HG02678 (cell line): ENCODE measurements around the gene NALCN.

Experiments
- ATAC-seq: cut with Tn5 transposase; IDR thresholded peaks from one replicate; pipeline ENCODE4 v1.9.1; 2021; ENCODE audit warnings: mild to moderate bottlenecking, moderate library complexity; ENCODE audit not compliant: unreplicated experiment

NALCN gene

DNA sequence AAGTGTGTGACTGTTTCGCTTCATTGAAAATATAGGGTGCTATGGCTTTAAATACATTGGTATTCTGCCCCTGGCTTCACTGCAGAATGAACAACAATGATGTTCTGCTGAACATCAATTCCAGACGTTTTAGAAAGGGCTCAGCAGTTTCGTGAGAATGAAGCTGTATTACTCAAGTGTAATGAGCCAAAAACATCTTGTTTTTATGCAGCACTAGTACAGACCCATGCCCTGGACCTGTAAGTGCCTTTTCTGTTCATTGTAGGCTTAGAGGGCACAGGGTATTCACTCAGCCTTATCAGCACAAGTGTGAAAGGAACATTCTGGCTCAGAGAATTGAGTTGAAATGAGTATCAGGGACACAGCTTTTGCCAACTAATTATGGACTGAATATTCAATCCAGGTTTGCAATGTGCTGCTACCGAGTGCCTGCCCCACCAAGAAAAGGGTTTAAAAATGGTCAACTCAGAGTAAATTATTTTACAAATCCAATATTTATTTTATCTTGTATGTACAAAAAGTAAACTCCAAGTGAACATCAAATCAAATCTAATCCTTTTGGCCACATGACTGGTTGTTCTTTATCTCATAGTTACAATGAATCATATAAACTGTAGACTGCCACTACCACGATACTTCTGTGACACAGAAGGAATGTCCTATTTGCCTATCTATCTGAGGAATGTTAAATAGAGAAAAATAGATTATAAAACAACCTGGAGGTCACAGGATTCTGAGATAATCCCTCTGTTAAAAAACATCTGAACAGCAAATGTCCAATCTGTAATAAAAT lies 362.8 kb downstream of the NALCN start:
- ATAC-seq: no peak

DNA sequence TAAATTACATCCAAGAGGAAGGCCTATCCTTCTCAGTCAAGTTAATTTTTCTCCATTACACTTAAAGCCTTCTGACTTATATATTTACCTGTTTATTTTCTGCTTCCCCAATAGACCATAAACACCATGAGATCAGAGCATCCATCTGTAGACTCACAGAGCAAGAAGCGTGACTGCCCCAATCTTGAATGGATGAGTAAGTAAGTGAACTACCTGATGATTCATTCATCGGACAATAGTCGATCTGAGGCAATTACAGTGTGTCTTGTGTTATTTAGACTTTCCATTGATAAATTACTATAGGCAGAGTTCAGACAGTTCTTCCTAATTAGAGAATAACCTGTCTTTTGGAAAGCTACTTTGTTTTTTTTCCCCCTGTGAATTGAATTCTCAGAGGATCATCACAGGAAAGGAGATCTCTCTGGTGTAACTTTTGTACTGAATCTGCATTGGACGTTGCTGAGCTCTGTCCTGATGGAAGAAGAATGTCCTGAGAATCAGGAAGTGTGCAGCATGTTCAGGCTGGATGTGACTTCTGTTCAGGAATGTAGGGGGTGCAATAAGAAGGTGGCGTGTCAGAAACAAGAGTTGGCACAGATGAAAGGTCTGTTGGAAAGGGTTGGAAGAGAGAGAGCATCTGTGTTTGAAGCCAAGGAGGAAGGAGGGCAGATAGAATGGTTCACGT lies 367.0 kb downstream of the NALCN start:
- ATAC-seq: no peak

DNA sequence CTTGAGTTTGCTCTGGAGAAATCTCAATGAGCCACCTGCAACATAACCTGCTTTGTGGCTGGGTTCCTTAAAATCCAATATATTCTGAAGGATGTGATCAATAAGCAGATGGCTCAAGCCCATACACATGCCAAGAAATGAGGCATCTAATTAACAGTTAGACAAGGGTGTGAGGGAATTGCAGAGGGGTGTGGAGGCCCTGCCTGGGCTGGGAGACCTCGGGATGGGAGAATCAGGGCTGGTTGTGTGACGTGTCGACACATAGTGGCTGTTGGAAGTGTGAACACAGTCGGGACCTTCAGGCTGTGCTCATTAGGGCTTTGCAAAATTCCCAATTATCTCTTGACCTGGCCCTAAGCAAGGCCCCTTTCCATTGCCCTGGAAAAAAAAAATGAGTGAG lies 379.8 kb downstream of the NALCN start:
- no peak for ATAC-seq

DNA sequence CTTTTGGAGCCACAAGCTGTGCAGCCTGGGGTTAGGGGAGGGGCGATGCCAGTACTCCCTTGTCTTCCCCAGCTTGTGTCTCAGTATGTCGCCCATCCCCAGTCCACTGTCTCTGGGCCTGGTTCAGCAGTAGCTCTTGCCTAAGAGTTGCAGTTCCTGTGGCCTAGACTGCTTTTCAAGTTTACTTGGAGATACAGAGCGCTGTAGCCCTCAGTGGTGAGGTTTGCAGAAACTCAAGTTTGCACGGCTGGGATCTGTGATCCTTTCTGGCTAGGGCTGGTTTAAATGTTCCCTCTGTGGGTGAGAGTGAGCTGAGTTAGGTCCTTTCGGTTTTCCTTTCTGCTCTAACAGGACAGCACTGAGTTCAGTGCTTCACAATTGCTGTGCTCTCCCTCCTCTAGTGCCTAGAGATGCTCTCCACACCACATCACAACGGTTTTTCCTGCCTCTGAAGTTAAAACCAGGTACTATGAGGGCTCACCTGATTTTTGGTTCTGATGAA lies 381.1 kb downstream of the NALCN start:
- no peak for ATAC-seq

DNA sequence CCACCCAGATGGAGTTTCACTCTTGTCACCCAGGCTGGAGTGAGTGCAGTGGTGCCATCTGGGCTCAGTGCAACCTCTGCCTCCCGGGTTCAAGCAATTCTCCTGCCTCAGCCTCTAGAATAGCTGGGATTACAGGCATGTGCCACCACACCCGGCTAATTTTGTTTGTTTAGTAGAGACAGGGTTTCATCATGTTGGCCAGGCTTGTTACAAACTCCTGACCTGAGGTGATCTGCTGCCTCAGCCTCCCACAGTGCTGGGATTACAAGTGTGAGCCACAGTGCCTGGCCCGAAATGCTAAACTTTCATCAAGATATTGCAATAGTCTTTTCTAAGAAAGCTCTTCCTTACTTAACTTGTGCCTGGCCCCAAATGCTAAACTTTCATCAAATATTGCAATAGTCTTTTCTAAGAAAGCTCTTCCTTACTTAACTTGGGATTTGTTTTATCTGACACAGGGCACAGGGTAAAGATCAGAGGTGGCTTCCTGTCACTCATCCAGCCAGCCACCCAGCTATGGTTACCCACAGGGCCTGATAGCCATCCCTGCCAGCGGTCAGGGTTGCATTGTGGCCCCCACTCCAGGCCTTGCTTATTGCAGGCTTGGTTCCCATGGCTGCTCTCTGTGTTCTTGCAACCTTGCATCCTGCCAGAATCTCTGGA lies 389.4 kb downstream of the NALCN start:
- no peak for ATAC-seq

DNA sequence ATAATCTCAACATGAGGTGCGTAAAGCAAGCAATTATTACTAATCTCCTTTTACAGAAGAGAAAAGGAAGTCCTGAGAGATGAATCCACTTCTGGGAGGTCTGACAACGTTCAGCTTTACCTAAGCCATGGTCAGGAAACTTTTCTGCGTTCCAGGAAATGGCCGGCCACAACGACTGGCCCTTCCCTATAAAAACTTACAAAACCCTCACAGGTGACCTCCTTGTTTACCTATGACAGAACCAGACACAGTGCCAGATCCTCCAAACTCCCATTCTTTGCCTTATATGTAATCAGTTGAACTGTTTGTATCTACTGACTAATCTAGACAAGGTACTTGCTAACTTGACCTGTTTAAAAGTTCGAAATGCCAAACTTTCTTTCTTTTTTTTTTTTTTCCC lies 390.0 kb downstream of the NALCN start:
- no peak for ATAC-seq

DNA sequence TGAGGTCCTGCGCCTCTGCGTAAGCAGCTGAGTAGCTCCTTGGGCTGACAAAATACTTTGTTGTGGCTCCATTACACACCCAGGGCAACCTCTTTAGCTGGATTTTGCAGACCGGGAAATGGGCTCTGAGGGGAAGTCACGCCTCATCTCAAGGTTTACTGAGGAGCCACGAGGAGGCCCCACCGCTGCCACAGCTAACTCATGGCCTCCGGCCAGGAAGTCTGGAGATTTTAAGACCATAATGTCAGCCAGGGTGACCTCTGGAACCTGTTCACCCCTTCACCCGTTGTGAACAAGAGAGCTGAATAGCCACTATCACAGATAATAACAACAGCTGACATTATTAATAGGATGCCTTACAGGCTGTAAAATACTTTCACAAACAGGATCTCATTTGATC lies 390.4 kb downstream of the NALCN start:
- ATAC-seq: no peak

DNA sequence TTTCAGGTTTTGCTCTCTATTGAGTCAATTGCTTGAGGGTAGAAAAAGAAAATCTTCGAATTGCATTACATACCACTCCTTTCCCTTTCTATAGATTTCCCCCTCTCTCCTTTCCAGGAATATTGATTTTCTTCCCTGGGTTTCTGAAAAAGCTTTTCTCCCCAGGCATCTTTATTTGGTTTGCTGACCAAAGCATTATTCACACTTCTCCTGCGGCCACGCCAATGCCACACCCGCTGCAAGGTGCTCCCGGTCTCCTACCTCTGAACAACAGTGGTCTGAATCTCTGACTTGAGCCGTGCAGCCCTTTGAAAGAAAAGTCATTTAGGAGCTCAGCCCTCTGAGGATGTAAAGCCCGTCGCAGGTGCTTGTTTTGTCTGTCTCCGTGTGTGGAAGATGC lies 390.8 kb downstream of the NALCN start:
- no peak for ATAC-seq

DNA sequence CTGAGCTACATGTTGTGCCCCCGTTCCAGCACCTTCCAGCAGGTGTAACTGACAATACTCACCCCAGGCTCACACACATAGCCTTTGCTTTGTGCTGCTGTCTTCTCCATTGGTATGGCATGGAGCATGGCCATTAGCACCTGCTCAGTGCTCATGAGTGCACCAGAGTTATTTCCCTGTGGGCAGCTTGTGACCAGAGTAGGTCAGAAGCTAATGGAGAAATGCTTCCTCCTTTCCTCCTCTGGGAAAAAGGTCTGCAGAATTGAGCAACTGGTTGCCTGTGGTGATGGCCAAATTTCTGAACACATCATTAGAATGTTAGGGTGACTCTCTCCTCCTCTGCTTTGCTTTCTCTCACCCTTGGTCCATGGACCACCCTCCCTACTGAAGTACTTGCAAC lies 397.2 kb downstream of the NALCN start:
- ATAC-seq: no peak

DNA sequence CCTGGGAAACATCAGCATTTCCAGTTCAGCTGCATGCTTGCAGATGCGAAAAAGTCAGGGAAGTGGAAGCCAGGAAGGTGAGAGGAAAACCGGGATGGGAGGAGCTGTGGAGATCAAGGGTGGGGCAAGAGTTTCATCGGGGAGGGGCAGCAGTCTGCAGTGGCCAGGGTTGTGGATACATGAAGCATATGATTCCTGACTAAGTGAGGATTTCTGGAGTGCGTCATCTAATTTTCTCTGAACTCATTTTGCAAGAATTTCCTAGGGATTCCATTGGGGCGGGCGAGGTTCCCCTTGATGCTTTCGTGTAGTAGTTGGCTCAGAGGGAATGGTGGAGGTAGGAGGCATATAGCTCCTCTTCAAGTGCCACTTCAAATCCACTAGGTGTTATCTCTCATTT lies 397.6 kb downstream of the NALCN start:
- ATAC-seq: no peak

DNA sequence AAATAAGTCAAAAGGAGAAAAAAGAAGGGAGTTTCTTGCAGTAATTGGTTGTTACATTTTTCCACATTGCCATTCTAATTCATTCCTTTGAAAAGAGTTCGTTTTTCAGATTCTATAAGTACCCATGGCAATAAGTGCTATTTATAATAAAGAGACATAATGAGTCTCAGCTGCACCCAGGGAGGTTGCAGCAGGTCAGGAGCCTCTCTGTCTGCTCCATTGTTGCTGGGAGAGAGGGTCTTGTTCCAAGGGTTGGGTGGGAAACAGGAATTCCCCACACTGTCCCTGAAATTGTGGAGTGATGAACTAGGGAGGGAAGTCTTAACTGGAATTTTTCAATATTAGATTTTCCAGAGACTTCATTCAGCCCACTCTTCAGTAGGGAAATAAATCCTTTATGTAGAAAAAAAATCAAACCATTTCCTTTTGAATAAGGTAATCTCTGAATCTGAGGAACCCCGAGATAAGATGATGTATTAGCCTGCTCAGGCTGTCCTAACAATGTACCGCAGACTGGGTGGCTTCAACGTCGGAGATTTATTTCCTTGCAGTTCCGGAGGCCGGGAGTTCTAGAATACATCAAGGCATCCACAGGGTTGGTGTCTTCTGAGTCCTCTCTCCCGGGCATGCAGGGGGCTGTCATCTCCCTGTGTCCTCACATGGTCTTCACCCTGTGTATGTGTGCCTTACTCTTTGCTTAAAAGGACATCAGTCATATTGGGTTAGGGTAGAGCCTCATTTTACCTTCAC lies 399.0 kb downstream of the NALCN start:
- no peak for ATAC-seq

DNA sequence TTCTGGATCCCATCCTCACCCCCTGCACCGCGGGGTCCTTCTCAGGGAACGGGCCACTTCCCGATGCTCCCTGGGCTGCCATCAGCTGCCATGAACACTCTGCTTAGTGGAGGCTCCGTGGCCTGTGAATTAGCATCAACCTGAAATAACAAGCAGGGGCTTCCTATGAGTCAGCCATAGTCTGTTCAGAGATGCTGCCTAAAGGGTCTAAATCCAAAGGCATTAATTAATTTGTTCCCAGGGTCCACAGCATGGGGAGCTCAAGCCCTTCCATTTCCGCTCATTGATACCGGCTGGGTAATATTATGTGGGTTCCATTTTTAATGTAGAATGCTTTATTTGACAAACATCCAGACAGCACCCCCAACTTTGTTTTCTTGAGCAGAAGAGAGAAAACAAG lies 399.8 kb downstream of the NALCN start:
- no peak for ATAC-seq

DNA sequence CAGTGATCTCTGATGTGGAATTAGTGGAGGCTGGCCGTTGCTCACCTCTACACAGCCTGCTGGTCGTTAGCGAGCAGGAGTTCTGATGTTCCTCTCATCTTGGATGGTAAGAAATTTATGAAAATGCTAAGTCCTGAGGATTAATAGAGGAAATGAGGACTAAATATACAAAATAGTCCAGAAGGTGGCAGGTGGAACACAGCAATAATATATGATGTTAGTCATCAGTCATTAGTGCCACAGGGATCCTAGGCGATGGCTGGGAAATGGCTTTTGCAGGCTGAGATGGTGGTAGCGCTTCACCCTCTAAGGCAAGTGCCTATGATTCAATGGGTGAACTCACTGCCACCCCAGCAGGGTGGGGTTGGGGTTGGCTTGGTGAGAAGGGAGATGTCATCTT lies 403.1 kb downstream of the NALCN start:
- no peak for ATAC-seq

DNA sequence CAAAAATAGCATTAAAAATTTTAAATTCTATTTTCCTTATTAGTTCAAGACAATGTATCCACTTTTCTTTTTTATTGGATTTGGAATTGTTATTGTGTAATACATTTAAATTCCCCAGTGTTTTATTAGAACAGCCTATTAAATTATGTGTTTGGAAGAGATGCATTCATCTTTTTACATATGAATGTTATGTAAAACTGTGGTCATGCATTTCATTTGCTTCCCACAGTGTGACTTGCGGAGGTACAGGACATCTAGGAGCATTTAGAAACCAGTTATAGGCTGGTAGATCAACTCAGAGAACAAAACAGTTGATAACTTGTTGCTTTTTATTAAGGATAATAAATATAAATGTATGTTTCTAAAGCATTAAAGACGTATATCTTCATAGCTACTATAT lies 406.2 kb downstream of the NALCN start:
- ATAC-seq: no peak

DNA sequence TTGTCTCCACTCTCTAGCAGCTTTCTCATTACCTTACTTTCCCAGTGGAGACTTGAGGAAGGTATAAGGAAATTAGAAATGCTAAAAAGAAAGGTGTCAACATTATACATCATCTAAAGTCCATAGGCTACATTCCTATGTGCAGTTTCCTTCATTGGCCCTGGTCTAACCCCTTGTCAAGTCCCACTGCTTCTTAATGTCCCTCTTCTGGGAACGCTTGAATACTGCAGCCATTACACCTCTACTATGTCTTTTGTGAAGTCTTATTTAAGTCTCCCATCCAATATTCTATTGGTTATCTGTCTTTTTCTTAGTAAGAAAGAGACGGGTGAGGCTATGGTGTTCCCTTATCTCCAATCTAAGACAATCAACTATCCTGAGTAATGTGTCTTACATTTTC lies 409.1 kb downstream of the NALCN start:
- ATAC-seq: no peak
